Smooth muscle cell of the brain vasculature (primary cell): Measurements from ENCODE around the gene ZFC3H1.
"Not testable (repeated sequence)": the region's sequence is repeated elsewhere in the genome, so short reads cannot be mapped to it uniquely, and the experiment has no call there.

Experiments used
- DNase-seq: peaks from one replicate; pipeline ENCODE4 v3.0.0-alpha.2; 2012; ENCODE audit warnings: low read depth, low spot score

Gene ZFC3H1

GRCh38 chr12:71582925-71583324, 80.7 kb downstream of the ZFC3H1 start:
- no peak for DNase-seq

- no peak for DNase-seq
Measured at GRCh38 chr12:71581206-71581605, 82.4 kb downstream of the ZFC3H1 start.

GRCh38 chr12:71578694-71579258, 84.9 kb downstream of the ZFC3H1 start:
- DNase-seq = no peak

- no peak for DNase-seq
Measured at GRCh38 chr12:71576496-71576895, 87.2 kb downstream of the ZFC3H1 start.

- not testable (repeated sequence) for DNase-seq
Measured at GRCh38 chr12:71569885-71570284, 93.8 kb downstream of the ZFC3H1 start.

GRCh38 chr12:71567537-71567936, 96.1 kb downstream of the ZFC3H1 start:
- DNase-seq = no peak

- no peak for DNase-seq
Measured at GRCh38 chr12:71566655-71567054, 97.0 kb downstream of the ZFC3H1 start.

- no peak for DNase-seq
Measured at GRCh38 chr12:71565535-71565934, 98.1 kb downstream of the ZFC3H1 start.

- DNase-seq = no peak
Measured at GRCh38 chr12:71562676-71563595, 100.7 kb downstream of the ZFC3H1 start.
